BE2C (cell line): ENCODE results near the gene BTD.

Experiments
- DNase-seq: peaks from one replicate; pipeline ENCODE4 v3.0.0-alpha.2; 2020
- H3K27me3 ChIP-seq: fragments of 250-450 bp; sonication (Bioruptor Pico); 2 replicates; pipeline ENCODE4 v1.5.1; 2020; ENCODE audit warnings: mild to moderate bottlenecking
- H3K36me3 ChIP-seq: fragments of 250-450 bp; sonication (Bioruptor Pico); 2 replicates; pipeline ENCODE4 v1.5.1; 2020; ENCODE audit warnings: mild to moderate bottlenecking
- H3K4me1 ChIP-seq: fragments of 250-450 bp; sonication (Bioruptor Pico); 2 replicates; pipeline ENCODE4 v1.5.1; 2020
- H3K4me3 ChIP-seq: 2 replicates; pipeline ENCODE4 v1.5.1; 2011; ENCODE audit warnings: low read depth, low read length
- H3K9me3 ChIP-seq: fragments of 250-450 bp; sonication (Bioruptor Pico); 2 replicates; pipeline ENCODE4 v1.5.1; 2020
- TF ChIP-seq, protein P1 (sequence below): IDR thresholded peaks from 2 replicates; pipeline ENCODE4 v1.5.1; 2012; ENCODE audit warnings: mild to moderate bottlenecking, low read depth, low read length

Gene BTD

DNA sequence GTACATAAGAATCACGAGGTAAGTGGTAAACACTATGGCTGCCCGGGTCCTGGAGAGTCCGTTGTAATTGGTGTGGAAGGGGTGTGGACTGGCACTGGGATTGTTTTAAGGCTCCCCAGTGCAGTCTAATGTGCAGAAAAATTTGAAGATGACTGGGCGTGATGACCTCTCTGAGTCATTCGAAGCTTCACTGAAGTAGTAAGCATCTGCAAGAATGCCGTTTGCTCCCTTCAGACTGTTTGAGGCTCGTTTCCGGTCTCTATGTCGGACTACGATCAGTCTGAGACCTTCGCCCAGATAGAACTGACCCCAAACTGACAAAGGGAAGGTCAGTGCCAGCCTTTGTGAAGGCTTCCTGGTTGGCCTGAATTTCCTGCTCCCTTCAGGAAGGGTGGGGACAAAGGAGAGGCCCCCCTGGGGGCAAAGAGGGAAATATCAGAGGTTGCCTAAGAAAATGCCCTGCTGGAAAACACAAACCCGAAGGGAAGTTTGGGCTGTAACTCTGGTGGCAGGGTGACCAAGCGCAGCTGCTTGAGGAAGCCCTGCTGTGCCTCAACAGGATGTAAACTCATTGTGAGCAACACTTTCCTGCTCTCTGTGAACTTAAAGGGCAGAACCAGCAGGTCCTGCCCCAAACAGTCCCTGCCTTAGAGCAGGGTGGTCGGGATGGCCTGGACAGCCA lies 34.6 kb downstream of the BTD start:
- no peak overlapping the region for H3K4me3 ChIP-seq
- no peaks in the 10 kb centered on the region for H3K4me1 ChIP-seq
- no peak for DNase-seq
- H3K27me3 ChIP-seq: no peaks in the 10 kb centered on the region
- TF ChIP-seq, protein P1, sequence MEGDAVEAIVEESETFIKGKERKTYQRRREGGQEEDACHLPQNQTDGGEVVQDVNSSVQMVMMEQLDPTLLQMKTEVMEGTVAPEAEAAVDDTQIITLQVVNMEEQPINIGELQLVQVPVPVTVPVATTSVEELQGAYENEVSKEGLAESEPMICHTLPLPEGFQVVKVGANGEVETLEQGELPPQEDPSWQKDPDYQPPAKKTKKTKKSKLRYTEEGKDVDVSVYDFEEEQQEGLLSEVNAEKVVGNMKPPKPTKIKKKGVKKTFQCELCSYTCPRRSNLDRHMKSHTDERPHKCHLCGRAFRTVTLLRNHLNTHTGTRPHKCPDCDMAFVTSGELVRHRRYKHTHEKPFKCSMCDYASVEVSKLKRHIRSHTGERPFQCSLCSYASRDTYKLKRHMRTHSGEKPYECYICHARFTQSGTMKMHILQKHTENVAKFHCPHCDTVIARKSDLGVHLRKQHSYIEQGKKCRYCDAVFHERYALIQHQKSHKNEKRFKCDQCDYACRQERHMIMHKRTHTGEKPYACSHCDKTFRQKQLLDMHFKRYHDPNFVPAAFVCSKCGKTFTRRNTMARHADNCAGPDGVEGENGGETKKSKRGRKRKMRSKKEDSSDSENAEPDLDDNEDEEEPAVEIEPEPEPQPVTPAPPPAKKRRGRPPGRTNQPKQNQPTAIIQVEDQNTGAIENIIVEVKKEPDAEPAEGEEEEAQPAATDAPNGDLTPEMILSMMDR: no peak
- H3K9me3 ChIP-seq: no peaks in the 10 kb centered on the region
- H3K36me3 ChIP-seq: no peaks in the 10 kb centered on the region

DNA sequence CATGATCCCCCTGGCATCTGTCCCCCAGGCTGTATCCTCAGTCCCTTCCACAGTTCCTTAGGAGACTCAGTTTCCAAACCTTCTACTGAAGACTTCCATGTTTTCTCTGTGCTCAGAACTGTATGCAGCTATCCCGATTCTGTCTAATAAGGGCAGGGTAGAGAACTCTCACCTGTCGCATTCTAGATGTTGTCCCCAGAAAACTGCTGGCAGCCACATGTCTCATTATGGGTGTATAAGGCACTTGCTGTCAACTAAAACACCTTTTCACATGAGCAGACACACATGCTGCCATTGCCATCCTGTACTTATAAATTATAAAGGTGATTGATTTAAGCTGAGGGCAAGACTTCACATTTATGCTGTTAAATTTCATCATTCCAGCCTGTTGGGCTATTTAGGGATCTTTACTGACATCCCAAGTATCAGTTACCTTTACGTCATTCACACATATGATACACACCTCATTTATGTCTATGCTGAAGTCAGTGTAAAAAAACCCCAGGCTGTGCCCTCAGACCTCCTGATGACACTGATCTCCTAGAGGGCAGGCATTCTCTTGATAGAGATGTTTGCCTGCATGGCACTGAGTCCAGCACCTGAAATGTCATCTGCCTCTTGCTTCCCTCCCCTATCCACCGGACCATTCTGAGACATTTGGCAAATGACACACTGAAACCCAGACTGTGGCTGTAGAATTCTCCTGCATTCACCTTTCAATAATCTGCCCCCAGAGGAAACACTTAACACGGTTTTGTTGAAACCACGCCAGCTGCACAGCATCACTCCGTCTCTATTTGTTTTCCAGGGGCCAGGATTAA lies 35.8 kb downstream of the BTD start:
- Histone ChIP-seq H3K4me1 (no peaks in the 10 kb centered on the region), H3K4me3 (no peak overlapping the region), H3K9me3 (no peaks in the 10 kb centered on the region), H3K36me3 (no peaks in the 10 kb centered on the region), H3K27me3 (no peaks in the 10 kb centered on the region)
- no peak for DNase-seq
- TF ChIP-seq, protein P1: no peak

DNA sequence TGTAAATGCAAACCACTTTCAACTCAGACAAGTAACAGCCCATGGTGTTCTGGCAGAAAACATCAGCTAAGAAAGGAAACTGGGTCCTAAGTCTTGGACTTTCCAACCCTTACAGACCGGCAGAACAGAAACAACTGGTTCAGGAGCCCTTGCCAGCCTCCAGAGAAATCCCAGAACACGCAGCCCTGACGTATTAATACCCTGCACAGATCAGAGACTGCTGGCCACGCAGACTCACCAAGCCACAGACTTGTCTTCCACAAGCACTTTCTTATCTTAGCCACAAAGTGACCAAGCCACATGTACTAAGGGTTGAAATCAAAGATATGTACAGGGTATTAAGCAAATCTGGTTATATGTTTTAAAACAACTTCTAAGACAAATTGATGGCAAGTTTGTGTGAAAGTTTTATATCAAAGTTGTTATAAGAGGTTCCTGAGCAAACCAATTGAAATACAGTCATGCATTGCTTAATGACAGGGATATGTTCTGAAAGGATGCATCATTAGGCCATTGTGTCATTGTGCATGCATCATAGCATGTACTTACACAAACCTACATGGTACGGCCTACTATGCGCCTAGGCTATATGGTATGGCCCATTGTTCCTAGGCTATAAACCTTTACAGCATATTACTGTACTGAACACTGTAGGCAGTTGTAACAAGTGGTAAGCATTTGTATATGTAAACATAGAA lies 36.8 kb downstream of the BTD start:
- Histone ChIP-seq H3K4me1 (no peaks in the 10 kb centered on the region), H3K36me3 (no peaks in the 10 kb centered on the region), H3K27me3 (no peaks in the 10 kb centered on the region), H3K9me3 (no peaks in the 10 kb centered on the region), H3K4me3 (no peak overlapping the region)
- TF ChIP-seq, protein P1: no peak
- no peak for DNase-seq

DNA sequence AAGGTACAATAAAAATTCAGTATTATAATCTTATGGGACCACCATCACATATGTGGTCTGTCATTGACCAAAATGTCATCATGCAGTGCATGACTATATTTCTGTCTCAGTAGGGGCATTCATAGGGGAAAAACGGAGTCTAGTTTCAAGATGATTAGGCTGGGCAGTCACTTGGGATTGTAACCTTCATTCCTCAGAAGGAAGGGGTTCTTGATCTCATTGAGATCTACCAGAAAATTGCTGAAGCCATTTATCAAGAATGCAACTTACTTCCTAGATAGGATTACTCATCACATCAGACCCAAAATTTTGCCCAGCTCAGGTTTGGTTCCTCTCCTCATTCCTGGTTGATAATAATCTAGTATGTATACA lies 37.3 kb downstream of the BTD start:
- DNase-seq: no peak
- no peaks in the 10 kb centered on the region for H3K36me3 ChIP-seq
- H3K4me3 ChIP-seq: no peak overlapping the region
- TF ChIP-seq, protein P1: no peak
- no peaks in the 10 kb centered on the region for H3K4me1 ChIP-seq
- no peaks in the 10 kb centered on the region for H3K27me3 ChIP-seq
- no peaks in the 10 kb centered on the region for H3K9me3 ChIP-seq

DNA sequence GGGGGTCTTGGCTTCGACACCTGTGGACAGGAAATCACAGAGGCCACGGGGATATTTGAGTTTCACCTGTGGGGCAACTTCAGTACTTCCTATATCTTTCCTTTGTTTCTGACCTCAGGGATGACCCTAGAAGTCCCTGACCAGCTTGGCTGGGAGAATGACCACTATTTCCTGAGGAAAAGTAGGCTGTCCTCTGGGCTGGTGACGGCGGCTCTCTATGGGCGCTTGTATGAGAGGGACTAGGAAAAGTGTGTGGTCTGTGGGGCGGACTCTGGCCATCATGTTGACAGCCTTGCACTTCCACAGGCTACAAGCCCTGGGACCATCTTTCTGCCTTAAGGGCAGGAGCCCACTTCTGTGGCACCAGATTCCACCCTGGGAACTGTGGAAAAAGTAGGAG lies 43.7 kb downstream of the BTD start:
- no peaks in the 10 kb centered on the region for H3K4me1 ChIP-seq
- H3K27me3 ChIP-seq: no peaks in the 10 kb centered on the region
- no peaks in the 10 kb centered on the region for H3K9me3 ChIP-seq
- H3K36me3 ChIP-seq: no peaks in the 10 kb centered on the region
- H3K4me3 ChIP-seq: no peak overlapping the region
- DNase-seq: no peak
- TF ChIP-seq, protein P1: no peak
